K562 (cell line): ENCODE results near the gene SYT1.

Source experiments
- CTCF ChIP-seq, 3 experiments: IDR thresholded peaks in 2 of 3; conservative IDR thresholded peaks in 1 of 3; 2 replicates each; pipeline ENCODE4 v1.5.1; 2011 to 2012; ENCODE audit warnings: low read length in 3 of 3, mild to moderate bottlenecking in 3 of 3, control low read depth in 2 of 3, improper control_type of control experiment in 1 of 3, inconsistent platforms in 1 of 3, low read depth in 1 of 3, mixed read lengths in 1 of 3, moderate library complexity in 1 of 3; ENCODE audit not compliant: insufficient read depth in 2 of 3
- EZH2 ChIP-seq: IDR thresholded peaks from 2 replicates; pipeline ENCODE4 v1.6.1; 2012; ENCODE audit warnings: low read depth, mild to moderate bottlenecking, inconsistent platforms, low read length, borderline replicate concordance
- KLF16 ChIP-seq: IDR thresholded peaks from 2 replicates; pipeline ENCODE4 v1.6.1; 2016; ENCODE audit warnings: antibody characterized with exemption
- REST ChIP-seq, 2 experiments: fragments of 450-650 bp; formaldehyde crosslinking in 1 of 2; IDR thresholded peaks; 2 replicates each; pipeline versions ENCODE4 v1.4.0 to v1.6.1; 2014 to 2020; ENCODE audit warnings: mild to moderate bottlenecking in 2 of 2, borderline replicate concordance in 1 of 2, low read depth in 1 of 2
- SIN3A ChIP-seq, 2 experiments: fragments of 150-350 bp in 1 of 2; IDR thresholded peaks; 2 replicates each; pipeline ENCODE4 v1.6.1; 2011 to 2016; ENCODE audit warnings: borderline replicate concordance in 2 of 2, low read depth in 2 of 2, low read length in 2 of 2, mild to moderate bottlenecking in 2 of 2, moderate library complexity in 2 of 2; ENCODE audit not compliant: control insufficient read depth in 1 of 2

- TF ChIP-seq CTCF (IDR thresholded peaks at IDR 0.05 in 2 of 3, conservative IDR thresholded peaks at IDR 0.05 in 1 of 3; ENCODE audit: insufficient read depth in 2 of 3, low read depth in 1 of 3, low read length in 3 of 3) = no peak
- no peak for TF ChIP-seq EZH2
- no peak for TF ChIP-seq SIN3A (IDR thresholded peaks at IDR 0.05; ENCODE audit: borderline replicate concordance in 2 of 2, control insufficient read depth in 1 of 2, low read depth in 2 of 2, low read length in 2 of 2)
- no peak for TF ChIP-seq REST (IDR thresholded peaks at IDR 0.05; ENCODE audit: borderline replicate concordance)
- no peak for TF ChIP-seq REST (CRISPR knock-in tag; IDR thresholded peaks at IDR 0.05; ENCODE audit: low read depth)
- TF ChIP-seq KLF16 = no peak
Measured at GRCh38 chr12:79233341-79233781, 368.8 kb downstream of the SYT1 start.
